Putamen (tissue), 1 donor: ENCODE data around the gene FOXQ1.
"Not testable (repeated sequence)": the region's sequence is repeated elsewhere in the genome, so short reads cannot be mapped to it uniquely, and the experiment has no call there.

Source experiments
- DNase-seq: peaks from one replicate; pipeline ENCODE4 v3.0.0-alpha.2; 2016; ENCODE audit warnings: low spot score

FOXQ1 gene

DNA sequence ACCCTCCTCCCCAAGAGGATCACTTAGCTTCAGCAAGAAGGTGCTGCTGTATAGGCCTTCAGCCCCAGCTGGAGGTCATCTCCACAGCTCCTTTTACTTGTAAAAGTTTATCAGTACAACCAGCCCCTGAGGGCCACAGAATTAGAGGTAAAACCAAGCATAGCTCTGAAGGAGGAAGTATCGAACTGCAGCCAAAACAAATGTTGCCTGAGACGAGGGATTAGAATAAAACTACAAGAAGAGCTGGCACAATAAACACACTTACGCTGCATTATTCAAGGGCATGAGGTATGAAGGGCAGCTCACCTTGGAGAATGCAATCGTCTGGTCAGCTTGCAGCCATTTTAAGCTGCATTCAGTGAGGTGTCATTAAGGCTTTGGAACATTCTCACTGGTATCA, 21.1 kb upstream of the FOXQ1 start:
- no peak for DNase-seq

DNA sequence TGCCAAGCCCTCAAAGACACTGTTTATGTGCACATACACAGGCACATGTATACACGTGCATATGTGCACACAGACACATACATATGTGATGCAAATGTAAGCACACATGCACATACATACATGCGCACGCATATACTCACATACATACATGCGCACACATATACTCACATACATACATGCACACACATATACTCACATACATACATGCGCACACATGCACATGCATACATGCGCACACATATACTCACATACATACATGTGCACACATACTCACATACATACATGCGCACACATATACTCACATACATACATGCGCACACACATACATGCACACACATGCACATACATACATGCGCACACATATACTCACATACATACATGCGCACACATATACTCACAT, 20.5 kb upstream of the FOXQ1 start:
- DNase-seq: no peak

DNA sequence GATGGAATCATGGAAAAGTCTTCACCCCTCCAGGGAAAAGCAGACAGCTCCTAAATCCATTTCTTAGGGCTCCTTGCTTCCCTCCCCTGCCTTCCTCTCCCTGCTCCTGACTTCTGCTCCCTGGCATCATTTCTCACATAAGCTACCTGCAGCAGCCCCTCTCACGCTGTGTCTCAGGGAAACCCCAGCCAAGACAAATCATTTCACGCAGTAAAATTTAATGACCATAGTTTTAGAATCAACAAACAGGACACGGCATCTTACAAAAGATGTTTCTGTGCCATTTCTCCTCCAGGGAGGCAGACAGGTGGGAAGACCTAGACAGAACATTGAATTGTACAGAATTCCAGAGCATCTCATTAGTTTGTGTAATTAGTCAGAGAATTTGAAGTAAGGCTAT, 16.5 kb upstream of the FOXQ1 start:
- DNase-seq: no peak

DNA sequence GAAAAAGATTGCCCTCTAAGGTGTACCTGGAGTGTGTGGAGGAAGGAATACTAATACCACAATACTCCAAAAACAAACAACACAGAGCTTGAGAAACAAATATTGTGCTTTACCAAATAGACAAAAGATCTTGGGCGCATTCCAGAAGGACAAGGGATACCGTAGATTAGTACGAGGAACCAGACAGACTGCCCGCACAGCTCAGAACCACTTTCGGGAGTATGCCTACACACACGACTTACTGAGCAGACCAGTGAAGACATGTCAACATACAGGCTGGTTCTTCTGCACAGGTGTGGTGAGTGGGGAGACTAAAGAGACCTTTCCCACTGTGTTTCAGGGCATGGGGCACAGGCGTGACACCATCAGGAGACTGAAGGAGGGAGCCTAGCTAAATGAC, 15.8 kb upstream of the FOXQ1 start:
- no peak for DNase-seq

DNA sequence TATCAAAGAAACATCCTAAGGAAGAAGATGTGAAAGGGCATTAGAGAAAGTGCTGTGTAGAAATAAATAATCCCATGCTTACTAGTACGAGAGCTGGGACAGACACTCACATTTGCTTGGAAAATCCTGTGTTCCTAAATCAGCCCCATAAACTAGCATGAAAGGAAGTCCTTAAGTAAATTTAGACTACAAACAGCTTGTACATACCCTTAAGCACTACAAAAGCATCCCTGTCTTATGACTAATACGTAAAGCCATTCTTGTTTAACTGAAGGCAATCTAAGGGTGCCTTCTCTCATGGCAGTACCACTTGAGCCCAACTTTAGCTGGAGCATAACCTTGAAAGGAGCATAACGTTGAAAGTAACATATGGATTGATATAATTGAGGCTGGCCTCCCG, 15.4 kb upstream of the FOXQ1 start:
- DNase-seq: no peak

DNA sequence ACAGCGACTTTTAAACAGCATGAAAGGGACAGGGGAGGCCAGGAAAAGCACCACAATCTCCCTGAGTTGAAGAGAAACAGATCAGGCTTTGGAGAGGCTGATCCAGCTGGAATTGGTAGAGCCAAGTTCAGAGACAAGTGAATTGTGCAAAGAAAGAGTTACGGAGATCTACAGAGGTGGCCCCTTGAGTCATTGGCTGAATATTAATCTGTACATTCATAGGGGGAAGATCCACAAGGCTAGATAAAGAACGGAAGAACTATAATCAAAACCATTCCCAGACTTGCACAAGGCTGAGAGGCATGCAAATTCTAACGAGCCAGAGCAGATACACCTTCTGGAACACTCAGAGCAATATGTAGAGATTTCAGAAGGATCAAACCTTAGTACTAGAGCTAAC, 14.2 kb upstream of the FOXQ1 start:
- no peak for DNase-seq

DNA sequence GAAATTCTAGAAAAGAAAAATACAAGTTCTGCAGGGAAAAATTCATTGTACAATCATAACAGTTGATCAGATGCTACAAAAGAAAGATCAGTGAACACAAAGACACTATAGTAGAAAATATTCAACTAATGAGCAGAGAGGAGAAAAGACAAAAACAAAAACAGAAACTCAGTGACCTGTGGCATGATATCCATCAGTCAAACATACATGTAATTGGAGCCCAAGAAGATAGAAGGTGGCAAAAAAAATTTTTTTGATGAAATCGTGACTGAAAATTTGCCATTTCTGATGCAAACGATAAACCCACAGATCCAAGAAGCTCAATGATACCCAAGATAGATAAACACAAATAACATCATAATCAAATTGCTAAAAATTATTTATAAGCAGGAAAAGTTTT, 13.1 kb upstream of the FOXQ1 start:
- DNase-seq: no peak

DNA sequence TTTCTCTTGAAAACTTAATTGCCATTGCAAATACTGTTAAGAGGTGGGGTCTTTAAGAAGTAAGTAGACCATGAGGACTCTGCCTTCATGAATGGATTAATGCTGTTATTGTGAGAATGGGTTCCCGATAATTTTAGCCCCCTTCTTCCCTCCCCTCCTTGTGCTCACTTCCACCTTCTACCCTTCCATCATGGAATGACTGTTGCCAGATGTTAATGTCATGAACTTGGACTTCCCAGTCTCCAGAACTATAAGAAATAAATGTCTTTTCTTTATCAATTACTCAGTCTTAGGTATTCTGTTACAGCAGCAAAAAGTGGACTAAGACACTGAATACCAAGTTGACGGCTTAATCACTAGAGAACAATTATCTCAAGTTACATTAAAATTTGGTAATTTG, 5.8 kb upstream of the FOXQ1 start:
- no peak for DNase-seq

DNA sequence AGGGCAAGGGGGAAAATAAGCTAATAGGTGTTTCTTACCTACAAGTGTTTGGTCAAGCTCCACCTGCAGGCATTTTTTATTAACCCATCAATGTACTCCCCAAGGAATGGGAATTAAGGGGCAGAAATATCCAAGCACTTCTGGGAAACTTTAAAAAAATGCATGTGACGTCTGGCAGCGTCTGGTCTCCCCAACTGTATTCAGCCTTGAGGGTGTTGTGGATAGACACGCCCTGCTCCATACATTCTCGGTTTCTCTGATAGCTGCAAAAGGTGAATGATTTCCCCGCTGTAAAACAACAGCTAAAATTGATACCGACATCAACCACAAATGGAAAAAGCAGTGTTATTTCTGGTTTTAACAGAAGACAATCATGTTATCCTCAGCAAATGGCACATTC, 2.5 kb upstream of the FOXQ1 start:
- DNase-seq: no peak

DNA sequence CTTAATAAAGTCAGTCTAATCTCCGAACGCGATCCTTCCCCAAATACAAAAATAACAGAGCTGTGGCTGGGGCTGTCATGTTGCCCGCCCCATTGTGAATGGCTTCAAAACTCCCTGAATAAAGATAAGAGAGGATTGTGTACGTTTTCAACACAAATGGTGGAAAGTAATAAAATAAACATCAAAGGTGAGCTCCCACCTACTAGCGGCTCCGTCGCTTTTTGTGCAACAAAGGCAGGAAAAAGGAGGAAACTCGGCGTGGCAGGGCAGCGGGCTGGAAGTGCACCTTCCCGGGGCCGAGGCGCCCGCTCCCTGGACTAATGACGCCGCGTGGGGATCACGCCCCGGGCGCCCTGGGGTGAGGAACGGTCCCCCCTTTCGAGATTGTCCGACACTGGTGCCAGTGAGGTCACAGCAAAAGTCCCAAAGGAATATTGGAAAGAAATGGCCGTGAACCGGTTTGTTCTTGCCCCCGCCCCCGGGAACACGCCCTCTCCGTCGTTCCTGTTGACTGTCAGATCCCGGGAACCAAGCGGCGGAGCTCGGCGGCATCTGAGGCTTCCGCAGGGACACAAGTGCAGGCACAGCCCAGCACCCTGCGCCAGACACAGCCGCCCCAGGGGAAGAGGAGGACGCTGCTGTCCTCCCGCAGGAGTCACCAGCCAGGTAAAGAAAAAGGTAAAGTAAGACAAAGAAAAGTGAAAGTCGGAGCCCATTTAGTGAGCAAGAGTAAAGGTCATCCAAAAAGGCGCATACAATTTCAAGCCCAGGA, 1.1 kb upstream of the FOXQ1 start:
- no peak for DNase-seq

DNA sequence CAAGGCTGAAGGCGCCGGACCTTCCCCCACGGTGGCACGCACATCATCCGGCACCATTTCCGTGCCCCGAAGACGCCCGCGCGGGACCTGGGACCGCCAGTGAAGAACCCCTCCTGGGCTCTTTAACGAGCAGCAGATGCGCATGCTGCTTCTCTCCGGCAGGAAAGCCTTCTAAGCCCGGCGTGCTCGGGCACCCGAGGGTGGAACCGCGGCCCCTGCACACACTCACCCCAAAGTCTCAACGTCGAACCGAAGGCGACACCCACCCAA, 240 bp downstream of the FOXQ1 start:
- no peak for DNase-seq

DNA sequence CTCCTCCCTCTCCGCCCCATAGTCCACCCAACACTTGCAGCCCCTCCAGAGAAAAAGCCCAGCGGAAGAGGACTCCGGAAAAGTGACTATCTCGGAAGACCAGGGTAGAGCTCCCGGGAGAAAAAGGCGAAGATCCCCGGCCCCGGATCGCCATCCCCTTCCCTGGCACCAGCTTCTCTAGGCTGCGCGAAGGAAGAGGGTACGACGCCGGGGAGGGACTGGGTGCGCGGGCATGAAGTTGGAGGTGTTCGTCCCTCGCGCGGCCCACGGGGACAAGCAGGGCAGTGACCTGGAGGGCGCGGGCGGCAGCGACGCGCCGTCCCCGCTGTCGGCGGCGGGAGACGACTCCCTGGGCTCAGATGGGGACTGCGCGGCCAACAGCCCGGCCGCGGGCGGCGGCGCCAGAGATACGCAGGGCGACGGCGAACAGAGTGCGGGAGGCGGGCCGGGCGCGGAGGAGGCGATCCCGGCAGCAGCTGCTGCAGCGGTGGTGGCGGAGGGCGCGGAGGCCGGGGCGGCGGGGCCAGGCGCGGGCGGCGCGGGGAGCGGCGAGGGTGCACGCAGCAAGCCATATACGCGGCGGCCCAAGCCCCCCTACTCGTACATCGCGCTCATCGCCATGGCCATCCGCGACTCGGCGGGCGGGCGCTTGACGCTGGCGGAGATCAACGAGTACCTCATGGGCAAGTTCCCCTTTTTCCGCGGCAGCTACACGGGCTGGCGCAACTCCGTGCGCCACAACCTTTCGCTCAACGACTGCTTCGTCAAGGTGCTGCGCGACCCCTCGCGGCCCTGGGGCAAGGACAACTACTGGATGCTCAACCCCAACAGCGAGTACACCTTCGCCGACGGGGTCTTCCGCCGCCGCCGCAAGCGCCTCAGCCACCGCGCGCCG, 822 bp downstream of the FOXQ1 start:
- no peak for DNase-seq

DNA sequence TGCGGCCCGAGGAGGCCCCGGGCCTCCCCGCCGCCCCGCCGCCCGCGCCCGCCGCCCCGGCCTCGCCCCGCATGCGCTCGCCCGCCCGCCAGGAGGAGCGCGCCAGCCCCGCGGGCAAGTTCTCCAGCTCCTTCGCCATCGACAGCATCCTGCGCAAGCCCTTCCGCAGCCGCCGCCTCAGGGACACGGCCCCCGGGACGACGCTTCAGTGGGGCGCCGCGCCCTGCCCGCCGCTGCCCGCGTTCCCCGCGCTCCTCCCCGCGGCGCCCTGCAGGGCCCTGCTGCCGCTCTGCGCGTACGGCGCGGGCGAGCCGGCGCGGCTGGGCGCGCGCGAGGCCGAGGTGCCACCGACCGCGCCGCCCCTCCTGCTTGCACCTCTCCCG, 1.5 kb downstream of the FOXQ1 start:
- no peak for DNase-seq

DNA sequence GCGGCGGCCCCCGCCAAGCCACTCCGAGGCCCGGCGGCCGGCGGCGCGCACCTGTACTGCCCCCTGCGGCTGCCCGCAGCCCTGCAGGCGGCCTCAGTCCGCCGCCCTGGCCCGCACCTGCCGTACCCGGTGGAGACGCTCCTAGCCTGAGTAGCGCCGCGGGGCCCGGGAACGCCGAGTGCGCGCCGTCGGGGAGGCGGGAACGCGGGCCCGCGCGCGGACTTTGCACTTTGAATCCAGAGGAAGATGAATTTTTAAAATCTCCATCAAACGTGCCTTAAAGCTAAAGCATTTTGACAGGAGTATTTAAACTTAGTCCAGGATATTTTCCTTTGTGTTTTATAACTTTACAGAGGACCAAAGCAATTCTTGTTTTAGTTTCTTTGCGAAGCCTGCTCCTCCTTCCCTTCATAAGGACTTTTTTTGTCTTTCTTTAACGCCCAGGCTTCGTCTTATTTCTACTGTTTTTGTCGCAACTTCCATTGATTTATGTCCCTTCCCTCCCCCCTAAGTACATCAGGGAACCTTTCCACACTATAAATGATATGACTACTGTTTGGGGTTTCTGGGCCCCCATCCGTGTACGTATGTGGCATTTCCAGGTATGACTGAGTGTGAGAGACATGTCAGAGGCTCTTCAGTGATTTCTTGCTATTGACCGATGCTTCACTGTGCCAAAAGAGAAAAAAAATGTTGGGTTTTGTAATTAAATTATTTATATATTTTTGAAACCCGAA, 2.0 kb downstream of the FOXQ1 start:
- no peak for DNase-seq

DNA sequence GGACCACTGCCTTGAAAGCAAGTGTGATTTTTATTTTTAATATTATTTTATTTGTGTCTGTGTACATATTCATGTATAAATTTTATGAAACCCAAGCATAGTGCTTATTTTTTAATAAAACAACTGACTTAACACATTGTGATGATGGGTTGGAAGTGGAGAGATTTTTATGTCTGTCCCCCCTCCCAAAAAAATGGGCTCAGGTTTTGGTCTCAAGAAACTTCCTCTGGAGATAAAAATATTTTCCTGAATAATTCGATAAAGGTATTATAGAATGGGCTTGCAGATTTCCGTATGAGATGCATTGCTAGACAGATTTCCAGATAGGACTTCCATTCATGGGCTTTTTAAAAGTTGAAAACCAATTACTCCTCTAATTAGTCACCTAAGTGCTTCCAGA, 2.7 kb downstream of the FOXQ1 start:
- DNase-seq: no peak

DNA sequence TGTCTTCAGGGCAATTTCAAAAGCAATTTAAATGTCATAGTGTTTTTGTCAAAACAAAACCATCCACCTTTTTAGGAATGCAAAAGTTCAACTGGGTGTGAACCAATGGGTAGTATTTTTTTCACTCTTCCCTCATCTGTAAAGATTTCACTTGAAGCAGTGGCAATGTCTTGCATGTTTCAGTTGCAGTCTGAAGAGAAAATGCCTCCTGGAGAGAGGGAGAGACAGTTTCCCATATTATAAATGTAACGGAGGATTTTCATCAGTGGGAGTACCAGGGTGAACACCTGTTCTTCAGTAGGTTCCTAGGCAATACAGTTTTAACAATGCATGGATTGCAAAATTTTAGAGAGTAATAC, 3.3 kb downstream of the FOXQ1 start:
- no peak for DNase-seq

DNA sequence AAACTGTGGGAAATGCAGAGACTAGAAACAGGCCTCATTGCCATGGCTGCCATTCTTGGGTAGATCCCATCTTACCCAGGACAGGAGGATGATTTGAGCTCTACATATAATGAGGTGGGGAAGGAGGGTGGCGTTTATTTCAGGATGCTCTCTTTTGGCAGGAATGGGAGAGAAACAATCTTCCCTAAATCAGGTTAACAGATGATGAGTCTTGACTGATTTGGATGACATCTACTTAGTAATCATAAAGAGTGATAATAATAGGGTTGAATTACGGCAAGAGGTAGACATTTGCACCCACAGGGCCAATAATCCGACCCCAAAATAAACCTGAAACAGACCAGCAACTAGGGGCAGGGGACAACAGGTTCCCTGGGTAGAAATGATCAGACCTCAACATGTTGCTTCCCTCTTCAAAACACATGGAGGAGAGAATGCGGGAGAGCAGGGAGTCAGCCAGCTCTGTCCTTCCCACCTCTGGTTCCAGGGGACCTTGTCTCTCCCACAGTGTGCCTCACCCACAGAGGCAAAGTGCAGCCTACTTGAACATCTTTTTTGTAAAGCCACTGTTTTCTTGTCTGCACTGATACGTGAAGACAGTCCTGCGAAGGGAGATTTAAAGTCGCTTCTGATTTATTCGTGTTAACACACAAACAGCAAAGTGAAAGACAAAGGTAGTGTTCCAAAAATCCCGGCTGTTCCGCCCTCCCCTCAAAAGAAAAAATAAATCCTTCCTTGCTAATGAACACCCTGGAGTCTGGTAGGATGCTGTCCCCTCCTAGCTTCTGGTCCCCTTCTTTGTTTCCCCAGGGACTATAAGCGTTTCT, 3.9 kb downstream of the FOXQ1 start:
- DNase-seq: no peak

DNA sequence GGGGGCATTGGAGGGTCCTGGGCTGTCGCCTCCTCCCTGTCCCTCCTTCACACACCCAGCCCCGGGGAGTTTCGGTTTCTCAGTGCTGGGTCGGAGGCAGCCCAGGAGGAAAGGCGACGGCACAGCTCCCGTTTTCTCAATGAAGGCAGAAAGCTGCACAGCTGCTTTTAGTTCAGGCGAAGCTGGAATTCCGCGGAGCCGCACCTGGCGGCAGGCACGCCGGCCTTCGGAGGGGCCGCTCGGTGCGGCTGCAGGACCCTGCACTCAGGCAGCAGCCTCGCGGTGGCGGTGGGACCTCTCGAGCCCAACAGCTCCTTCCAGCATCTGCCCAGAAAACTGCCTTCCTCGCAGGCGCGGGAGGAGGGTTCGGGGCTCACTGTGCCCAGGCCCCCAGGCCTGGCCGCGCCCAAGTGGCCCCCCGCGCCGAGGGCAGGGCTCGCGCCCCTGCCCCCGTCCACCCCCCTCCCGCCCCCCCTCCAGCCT, 4.6 kb downstream of the FOXQ1 start:
- DNase-seq: no peak

DNA sequence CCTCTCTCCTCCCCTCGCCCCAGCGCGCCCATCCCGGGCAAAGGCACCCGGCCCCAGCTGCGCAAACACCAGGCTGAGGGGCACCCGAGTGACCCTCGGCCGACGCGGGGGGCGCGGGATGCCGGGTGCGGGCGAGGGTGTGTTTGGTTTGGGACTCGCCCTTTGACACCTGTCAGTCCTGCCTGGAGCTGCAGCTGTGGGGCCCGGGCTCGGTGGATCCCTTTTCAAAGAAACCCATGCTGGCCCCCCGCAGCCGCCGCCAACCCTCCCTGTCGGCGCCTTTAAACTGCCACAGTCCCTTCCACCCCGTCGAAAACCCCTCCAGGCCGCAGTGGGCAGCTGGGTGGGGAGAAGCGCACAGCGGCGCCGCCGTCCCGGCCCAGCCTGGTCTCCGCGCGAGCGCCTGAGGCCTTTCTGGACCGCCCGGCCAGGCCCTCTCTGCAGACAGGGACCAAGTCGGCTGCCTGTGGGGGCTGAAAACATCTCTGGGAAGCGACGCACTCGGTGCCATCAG, 5.5 kb downstream of the FOXQ1 start:
- DNase-seq: no peak

DNA sequence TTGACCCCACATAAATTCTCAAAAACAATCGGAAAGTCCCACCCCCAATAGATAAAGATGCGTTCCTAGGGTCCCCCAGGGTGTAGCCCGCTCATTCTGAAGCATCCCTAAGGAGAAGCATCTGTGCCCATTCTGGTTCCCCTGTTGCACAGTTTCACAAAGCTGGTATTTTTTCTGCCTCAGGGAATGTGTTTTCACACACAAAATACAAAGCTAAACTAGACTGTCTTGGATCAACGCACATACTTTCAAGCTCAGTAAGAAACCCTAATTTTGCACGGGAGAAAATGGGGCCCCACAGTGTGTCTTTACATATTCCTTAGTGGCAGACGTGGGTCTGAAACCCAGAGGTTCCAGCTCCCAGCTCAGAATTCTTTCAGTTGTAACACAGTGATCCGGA, 6.1 kb downstream of the FOXQ1 start:
- DNase-seq: no peak

DNA sequence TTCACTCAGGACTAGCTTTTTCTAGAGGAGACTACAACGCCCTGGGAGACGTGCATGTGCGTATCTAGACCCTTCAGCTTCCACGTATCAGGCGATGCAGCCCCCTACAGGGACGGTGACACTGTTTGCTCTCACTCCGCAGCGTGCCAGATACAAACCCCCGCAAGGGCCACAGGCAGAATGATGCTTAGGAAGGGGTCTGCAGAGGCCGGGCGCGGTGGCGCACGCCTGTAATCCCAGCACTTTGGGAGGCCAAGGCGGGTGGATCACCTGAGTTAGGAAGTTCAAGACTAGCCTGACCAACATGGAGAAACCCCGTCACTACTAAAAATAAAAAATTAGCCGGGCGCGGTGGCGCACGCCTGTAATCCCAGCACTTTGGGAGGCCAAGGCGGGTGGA, 6.7 kb downstream of the FOXQ1 start:
- DNase-seq: not testable (repeated sequence)

DNA sequence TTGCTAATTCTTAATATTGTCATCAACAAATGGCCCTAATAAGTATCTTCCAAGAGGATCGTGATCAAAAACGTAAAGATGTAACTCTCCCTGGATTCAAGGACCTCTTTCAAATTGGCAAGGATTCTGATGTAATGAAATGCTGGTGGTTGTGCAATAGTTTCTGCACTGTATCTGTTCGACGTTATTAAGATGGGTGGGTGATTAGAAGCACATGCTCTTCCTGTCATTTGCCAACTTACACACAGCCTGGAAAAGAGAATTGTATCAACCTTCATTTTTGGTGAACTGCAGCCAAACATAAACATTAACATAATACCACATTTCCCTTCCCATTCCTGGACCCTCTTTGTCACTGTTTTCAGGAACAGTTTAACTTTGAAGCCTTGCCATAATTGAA, 9.8 kb downstream of the FOXQ1 start:
- no peak for DNase-seq
